Right ventricle myocardium inferior (tissue), 1 donor: ENCODE data around the gene RUNX3. TPM values are rescaled to one million over a fixed set of nuclear protein-coding genes. Genes with fewer than 3 reads are reported as not detected.

Experiments
- ATAC-seq: fragments of 200-7000 bp; cut with Tn5 transposase; one replicate; pipeline ENCODE4 v1.9.1; 2020; ENCODE audit warnings: mild to moderate bottlenecking, moderate library complexity
- DNase-seq: peaks from one replicate; pipeline ENCODE4 v3.0.0; 2021; ENCODE audit errors: missing footprints
- intact Hi-C: fragments of 100-400 bp; cut with DNase I; formaldehyde crosslinking; loops from one replicate; pipeline ENCODE4 v1.11.0; 2022
- total RNA-seq: library from RNA; stranded (reverse); fragmentation: NEBNext Ultra II Directional; extraction: Animal tissue kit (Norgen Biotek cat#: 25700); gene quantifications from one replicate; pipeline ENCODE4 v1.2.1, GENCODE V29; 2021
- donor health status: DM: no; HTN: yes; CAD: no; lungs with severe emphysema.

The RUNX3 gene
- total RNA-seq, 1 donor from 2014 or later, result 1.8 TPM

GRCh38 chr1:24934310-24935195, 4.5 kb upstream of the RUNX3 start:
- no peak for DNase-seq
- intact Hi-C loops, result loop anchor here (5.0 kb wide), 1 partner anchor 168 kb away; no protein-coding TSS in a partner anchor
- no peak for ATAC-seq

GRCh38 chr1:24933468-24933867, 3.4 kb upstream of the RUNX3 start:
- intact Hi-C loops, result loop anchor here (2.0 to 5.0 kb wide), 2 partner anchors 169 to 271 kb away; no protein-coding TSS in a partner anchor
- DNase-seq (no peak), ATAC-seq (no peak)

- DNase-seq (no peak), ATAC-seq (no peak)
- intact Hi-C loops, result loop anchor here (2.0 to 5.0 kb wide), 2 partner anchors 169 to 272 kb away; no protein-coding TSS in a partner anchor
Measured at GRCh38 chr1:24932725-24933294, 2.7 kb upstream of the RUNX3 start.

GRCh38 chr1:24932284-24932683, 2.2 kb upstream of the RUNX3 start:
- ATAC-seq (peak; percentile 63), DNase-seq (peak; percentile 88)
- intact Hi-C loops, result loop anchor here (2.0 to 5.0 kb wide), 2 partner anchors 170 to 273 kb away; no protein-coding TSS in a partner anchor

GRCh38 chr1:24931468-24932231, 1.6 kb upstream of the RUNX3 start:
- intact Hi-C loops, result loop anchor here (2.0 to 5.0 kb wide), 2 partner anchors 171 to 273 kb away; no protein-coding TSS in a partner anchor
- ATAC-seq (no peak), DNase-seq (no peak)

- ATAC-seq, result no peak
- DNase-seq, result no peak
- intact Hi-C loops, result loop anchor here (5.0 kb wide), 1 partner anchor 171 kb away; no protein-coding TSS in a partner anchor
Measured at GRCh38 chr1:24931146-24931467, 1.0 kb upstream of the RUNX3 start.

GRCh38 chr1:24929398-24930259, 447 bp downstream of the RUNX3 start:
- intact Hi-C loops, result loop anchor here (5.0 kb wide), 1 partner anchor 173 kb away; no protein-coding TSS in a partner anchor
- no peak for DNase-seq
- no peak for ATAC-seq

GRCh38 chr1:24928689-24929397, 1.2 kb downstream of the RUNX3 start:
- ATAC-seq, result no peak
- no peak for DNase-seq
- intact Hi-C loops, result no loop called here

- DNase-seq, result no peak
- ATAC-seq, result no peak
- intact Hi-C loops, result no loop called here
Measured at GRCh38 chr1:24927988-24928688, 1.9 kb downstream of the RUNX3 start.

GRCh38 chr1:24927473-24927872, 2.6 kb downstream of the RUNX3 start:
- no peak for ATAC-seq
- no peak for DNase-seq
- intact Hi-C loops, result no loop called here

- no peak for DNase-seq
- intact Hi-C loops, result no loop called here
Measured at GRCh38 chr1:24926563-24927249, 3.4 kb downstream of the RUNX3 start.

GRCh38 chr1:24925963-24926362, 4.1 kb downstream of the RUNX3 start:
- intact Hi-C loops, result no loop called here
- no peak for DNase-seq
- ATAC-seq, result no peak

More at GRCh38 chr1:24926563-24927249, 3.4 kb downstream of the RUNX3 start:
- no peak for ATAC-seq

GRCh38 chr1:24925082-24925779, 4.8 kb downstream of the RUNX3 start:
- ATAC-seq (no peak), DNase-seq (no peak)
- intact Hi-C loops, result no loop called here

- intact Hi-C loops, result no loop called here
Measured at GRCh38 chr1:24923485-24924113, 6.5 kb downstream of the RUNX3 start.

GRCh38 chr1:24921938-24922662, 8.0 kb downstream of the RUNX3 start:
- intact Hi-C loops, result no loop called here
- no peak for ATAC-seq
- DNase-seq, result no peak

More at GRCh38 chr1:24923485-24924113, 6.5 kb downstream of the RUNX3 start:
- ATAC-seq (no peak), DNase-seq (no peak)
